Activated CD8-positive, alpha-beta T cell treated with anti-CD3 and anti-CD28 coated beads for 36 hours (primary cell): ENCODE results near the gene COMMD1. TPM values are rescaled to one million over a fixed set of nuclear protein-coding genes. Genes with fewer than 3 reads are reported as not detected.
"Not testable (repeated sequence)": the region's sequence is repeated elsewhere in the genome, so short reads cannot be mapped to it uniquely, and the experiment has no call there.

Experiments used
- ATAC-seq: fragments of 200-7000 bp; cut with Tn5 transposase; one replicate; pipeline ENCODE4 v1.10.0; 2021; ENCODE audit warnings: mild to moderate bottlenecking, moderate library complexity
- CTCF ChIA-PET: fragments of 350-600 bp; sonication (Branson Sonifier 250); formaldehyde crosslinking; loops from one replicate; lab custom pipeline; 2021; ENCODE audit warnings: antibody characterized with exemption; lab: Charles Lee
- POLR2A ChIA-PET: fragments of 350-600 bp; sonication (Branson Sonifier 250); formaldehyde crosslinking; loops from one replicate; lab custom pipeline; 2021; ENCODE audit warnings: antibody characterized with exemption; lab: Charles Lee
- DNase-seq: peaks from one replicate; pipeline ENCODE4 v3.0.0-alpha.2; 2020
- H3K27ac Mint-ChIP-seq: one replicate; pipeline ENCODE4 v1.8.0; 2021; ENCODE audit warnings: mild to moderate bottlenecking, mixed read lengths
- H3K27me3 Mint-ChIP-seq: one replicate; pipeline ENCODE4 v1.8.0; 2021; ENCODE audit warnings: mixed read lengths
- H3K36me3 Mint-ChIP-seq: one replicate; pipeline ENCODE4 v1.8.0; 2021; ENCODE audit warnings: low read depth, mixed read lengths
- H3K4me1 Mint-ChIP-seq: one replicate; pipeline ENCODE4 v1.8.0; 2021; ENCODE audit warnings: low read depth, mixed read lengths
- H3K4me3 Mint-ChIP-seq: one replicate; pipeline ENCODE4 v1.8.0; 2021; ENCODE audit warnings: mild to moderate bottlenecking, moderate library complexity, mixed read lengths
- H3K9me3 Mint-ChIP-seq: one replicate; pipeline ENCODE4 v1.8.0; 2021; ENCODE audit warnings: mixed read lengths
- CTCF ChIP-seq: fragments of 200-600 bp; IDR thresholded peaks from one replicate; pipeline ENCODE4 v1.8.0; 2022; ENCODE audit warnings: antibody characterized with exemption, mild to moderate bottlenecking
- intact Hi-C: fragments of 100-400 bp; cut with micrococcal nuclease; formaldehyde crosslinking; loops from one replicate; pipeline ENCODE4 v1.10.0; 2022
- total RNA-seq, 2 experiments: library from RNA; stranded (reverse); gene quantifications; one replicate each; pipeline ENCODE4 v1.2.3, GENCODE V29; 2021

COMMD1 gene
- total RNA-seq, 2 experiments from 2014 or later, result 25.3 to 27.0 TPM

GRCh38 chr2:61950571-61951315 lies 45.3 kb downstream of the COMMD1 start:
- ATAC-seq (no peak), DNase-seq (no peak)
- CTCF ChIA-PET, result no interaction called here
- Mint-ChIP-seq H3K27ac (no peak overlapping the region), H3K27me3 (no peaks in the 10 kb centered on the region), H3K4me3 (no peak overlapping the region), H3K36me3 (peaks cover 8% of the 10 kb centered on the region), H3K9me3 (peaks cover 2% of the 10 kb centered on the region), H3K4me1 (no peaks in the 10 kb centered on the region)
- POLR2A ChIA-PET, result no interaction called here
- intact Hi-C loops, result no loop called here
- no peak for TF ChIP-seq CTCF

- no peak for TF ChIP-seq CTCF
- H3K4me3 Mint-ChIP-seq, result no peak overlapping the region
- ChIA-PET POLR2A (no interaction called here), CTCF (no interaction called here)
- intact Hi-C loops, result no loop called here
- H3K4me1 Mint-ChIP-seq, result peaks cover 1% of the 10 kb centered on the region
- DNase-seq, result no peak
- H3K27me3 Mint-ChIP-seq, result no peaks in the 10 kb centered on the region
- no peak overlapping the region for H3K27ac Mint-ChIP-seq
- H3K36me3 Mint-ChIP-seq, result peaks cover 8% of the 10 kb centered on the region
- H3K9me3 Mint-ChIP-seq, result peaks cover 2% of the 10 kb centered on the region
- ATAC-seq, result no peak
Measured at GRCh38 chr2:61951881-61952280, 46.4 kb downstream of the COMMD1 start.

GRCh38 chr2:61952288-61952687 lies 46.8 kb downstream of the COMMD1 start:
- CTCF ChIA-PET, result no interaction called here

GRCh38 chr2:61954856-61955255 lies 49.4 kb downstream of the COMMD1 start:
- CTCF ChIA-PET, result interaction anchor here (0.6 to 1.5 kb wide), 4 partner anchors 10 to 502 kb away, joined by 3 read pairs; no protein-coding TSS in a partner anchor
- DNase-seq, POLR2A ChIA-PET, H3K4me1 Mint-ChIP-seq, H3K27ac Mint-ChIP-seq, H3K4me3 Mint-ChIP-seq, H3K9me3 Mint-ChIP-seq, ATAC-seq, intact Hi-C loops, H3K27me3 Mint-ChIP-seq: not testable (repeated sequence)
- peaks cover 11% of the 10 kb centered on the region for H3K36me3 Mint-ChIP-seq

More at GRCh38 chr2:61952288-61952687, 46.8 kb downstream of the COMMD1 start:
- H3K9me3 Mint-ChIP-seq, result peaks cover 2% of the 10 kb centered on the region
- TF ChIP-seq CTCF, result no peak
- no peak for DNase-seq
- no peak overlapping the region for H3K27ac Mint-ChIP-seq
- peaks cover 8% of the 10 kb centered on the region for H3K36me3 Mint-ChIP-seq
- H3K4me1 Mint-ChIP-seq, result peaks cover 2% of the 10 kb centered on the region
- intact Hi-C loops, result no loop called here
- POLR2A ChIA-PET, result no interaction called here
- no peaks in the 10 kb centered on the region for H3K27me3 Mint-ChIP-seq
- ATAC-seq, result no peak
- no peak overlapping the region for H3K4me3 Mint-ChIP-seq

- POLR2A ChIA-PET, result interaction anchor here (0.7 kb wide), 1 partner anchor 16 kb away, joined by 3 read pairs; no protein-coding TSS in a partner anchor
- H3K27ac Mint-ChIP-seq, result no peak overlapping the region
Measured at GRCh38 chr2:61959381-61960293, 54.2 kb downstream of the COMMD1 start.

More at GRCh38 chr2:61959381-61960293, 54.2 kb downstream of the COMMD1 start:
- ATAC-seq (no peak), DNase-seq (no peak)
- H3K27me3 Mint-ChIP-seq, result no peaks in the 10 kb centered on the region
- peaks cover 8% of the 10 kb centered on the region for H3K4me1 Mint-ChIP-seq
- CTCF ChIA-PET, result no interaction called here
- intact Hi-C loops, result no loop called here
- peaks cover 5% of the 10 kb centered on the region for H3K36me3 Mint-ChIP-seq
- H3K9me3 Mint-ChIP-seq, result peaks cover 4% of the 10 kb centered on the region
- TF ChIP-seq CTCF, result no peak
- no peak overlapping the region for H3K4me3 Mint-ChIP-seq
